T-helper 1 cell treated with Interleukin-12 subunit alpha and Interleukin-12 subunit beta and Interleukin-4 antibody, amounts not matched to agents 30 ng/mL and 1 ng/mL, for 36 hours (primary cell): ENCODE measurements around the gene STX10. TPM values are rescaled to one million over a fixed set of nuclear protein-coding genes. Genes with fewer than 3 reads are reported as not detected.
"Not testable (repeated sequence)": the region's sequence is repeated elsewhere in the genome, so short reads cannot be mapped to it uniquely, and the experiment has no call there.

Source experiments
- intact Hi-C: fragments of 100-400 bp; cut with micrococcal nuclease; formaldehyde crosslinking; loops from one replicate; pipeline ENCODE4 v1.15.1; 2024
- total RNA-seq: library from RNA; stranded (reverse); gene quantifications from 2 replicates; pipeline ENCODE4 v1.2.3, GENCODE V29; 2022

STX10 gene
- total RNA-seq, 1 donor from 2014 or later = 52.9 TPM

DNA sequence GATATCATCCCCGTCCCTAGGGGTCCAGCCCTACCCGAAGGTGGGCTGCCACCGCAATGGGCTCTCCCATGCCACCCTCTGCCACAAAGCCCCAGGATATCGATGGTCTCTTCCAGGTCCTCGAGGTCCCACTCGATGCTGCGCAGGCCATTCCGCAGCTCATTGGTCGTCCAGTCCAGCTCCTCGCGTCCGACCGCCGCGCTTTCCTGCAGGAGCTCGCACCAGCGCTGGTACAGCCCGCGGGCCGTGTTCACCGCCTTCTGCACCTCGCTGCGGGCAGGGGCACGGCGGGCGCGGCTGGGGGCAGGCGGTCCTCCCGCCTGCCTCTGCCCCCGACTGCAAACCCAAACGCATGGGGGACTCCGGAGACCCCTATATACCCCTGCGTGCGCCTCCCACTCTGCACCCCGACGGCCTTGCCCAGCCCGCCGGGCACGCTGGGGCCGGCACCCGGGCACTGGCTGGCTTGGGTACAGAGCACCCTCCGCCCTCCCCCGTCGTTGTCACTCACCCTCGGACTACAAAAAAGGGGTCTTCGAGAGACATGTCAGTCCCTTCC, 468 bp downstream of the STX10 start:
- intact Hi-C loops = loop anchor here (1.0 to 10.0 kb wide), 13 partner anchors 17 to 1375 kb away; partner anchors contain the start of genes DHPS, JUNB, NACC1 and RFX1

DNA sequence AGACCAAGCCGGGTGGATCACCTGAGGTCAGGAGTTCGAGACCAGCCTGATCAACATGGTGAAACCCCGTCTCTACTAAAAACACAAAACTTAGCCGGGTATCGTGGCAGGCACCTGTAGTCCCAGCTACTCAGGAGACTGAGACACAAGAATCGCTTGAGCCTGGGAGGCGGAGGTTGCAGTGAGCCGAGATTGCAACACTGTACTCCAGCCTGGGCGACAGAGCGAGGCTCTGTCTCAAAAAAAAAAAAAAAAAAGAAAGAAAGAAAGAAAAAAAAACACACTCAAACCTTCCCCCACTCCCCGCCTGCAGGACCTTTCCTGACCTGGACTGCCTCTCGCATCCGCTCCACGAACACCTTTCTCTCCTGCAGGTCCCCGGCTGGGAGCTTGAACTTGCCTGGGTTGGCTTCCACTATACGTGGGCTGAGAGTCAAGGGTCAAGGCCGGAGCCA, 975 bp downstream of the STX10 start:
- intact Hi-C loops = not testable (repeated sequence)

DNA sequence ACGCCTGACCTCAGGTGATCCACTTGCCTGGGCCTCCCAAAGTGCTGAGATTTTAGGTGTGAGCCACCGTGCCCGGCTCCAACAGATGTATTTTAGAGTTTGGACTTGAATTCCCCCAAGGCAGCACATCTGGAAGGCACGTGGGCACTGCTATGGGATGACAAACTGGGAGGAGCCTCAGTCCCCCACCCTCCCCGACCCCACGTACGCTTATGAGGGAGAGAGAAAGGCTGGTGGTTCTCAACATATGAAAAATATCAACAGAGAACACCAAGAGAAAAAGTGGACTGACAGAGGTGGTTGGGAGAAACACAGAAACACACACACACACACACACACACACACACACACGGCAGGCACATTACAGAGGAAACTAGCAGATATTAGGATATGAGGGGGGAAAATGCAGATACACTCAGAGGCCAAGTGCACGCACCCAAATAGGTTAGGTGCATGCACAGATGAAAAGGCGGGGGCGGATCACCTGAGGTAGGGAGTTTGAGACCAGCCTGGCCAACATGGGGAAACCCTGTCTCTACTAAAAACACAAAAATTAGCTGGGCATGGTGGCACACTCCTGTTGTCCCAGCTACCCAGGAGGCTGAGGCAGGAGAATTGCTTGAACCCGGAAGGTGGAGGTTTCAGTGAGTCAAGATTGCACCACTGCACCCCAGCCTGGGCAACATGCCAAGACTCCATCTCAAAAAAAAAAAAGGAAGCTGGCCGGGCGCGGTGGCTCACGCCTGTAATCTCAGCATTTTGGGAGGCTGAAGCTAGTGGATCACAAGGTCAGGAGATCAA, 3.2 kb downstream of the STX10 start:
- intact Hi-C loops = no loop called here

DNA sequence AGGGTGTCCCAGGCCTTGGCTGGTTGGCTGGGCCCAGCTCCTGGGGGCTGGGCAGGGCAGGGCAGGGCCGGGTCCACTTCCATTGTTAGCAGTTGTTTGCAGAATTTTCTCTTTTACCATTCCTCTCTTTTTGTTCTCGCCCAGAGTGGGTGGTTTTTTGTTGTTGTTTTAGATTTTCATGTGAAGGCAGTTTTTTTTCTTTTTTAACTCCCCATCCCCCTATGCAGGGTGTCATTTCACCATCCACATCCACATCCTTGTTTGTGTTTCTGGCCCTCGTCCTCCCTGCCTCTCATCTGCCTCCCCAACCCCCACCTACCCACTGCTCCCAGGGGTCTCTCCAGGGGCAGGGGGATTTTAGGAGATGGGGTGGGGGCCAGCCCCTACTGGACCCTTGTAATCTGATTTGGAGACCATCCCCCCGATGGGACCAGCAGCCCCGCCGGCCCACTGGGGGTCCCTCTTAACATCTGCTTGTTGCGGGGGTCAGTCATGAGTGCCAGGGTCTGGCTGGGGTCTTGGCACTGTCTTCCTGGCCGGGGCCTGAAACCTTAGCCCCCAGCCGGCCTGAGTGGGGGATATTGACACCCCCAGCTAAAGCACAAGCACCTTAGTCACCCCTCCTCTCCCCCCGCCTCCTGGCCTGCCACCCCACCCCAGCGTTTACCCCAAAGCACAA, 10.4 kb downstream of the STX10 start:
- intact Hi-C loops = no loop called here

DNA sequence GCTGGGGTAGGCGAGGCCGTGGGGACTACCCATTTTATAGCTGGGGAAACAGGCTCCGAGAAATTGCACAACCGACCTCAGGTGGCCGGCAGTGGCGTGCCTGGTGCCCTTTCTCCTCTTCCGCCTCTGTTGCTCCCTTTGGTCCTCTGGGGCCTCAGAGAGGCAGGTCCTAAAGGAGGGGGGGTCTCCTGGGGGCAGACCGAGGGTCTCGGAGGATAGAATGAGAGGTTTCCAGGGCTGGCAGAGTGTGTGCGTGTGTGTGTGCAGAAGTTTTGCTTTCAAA, 11.3 kb downstream of the STX10 start:
- intact Hi-C loops = no loop called here

DNA sequence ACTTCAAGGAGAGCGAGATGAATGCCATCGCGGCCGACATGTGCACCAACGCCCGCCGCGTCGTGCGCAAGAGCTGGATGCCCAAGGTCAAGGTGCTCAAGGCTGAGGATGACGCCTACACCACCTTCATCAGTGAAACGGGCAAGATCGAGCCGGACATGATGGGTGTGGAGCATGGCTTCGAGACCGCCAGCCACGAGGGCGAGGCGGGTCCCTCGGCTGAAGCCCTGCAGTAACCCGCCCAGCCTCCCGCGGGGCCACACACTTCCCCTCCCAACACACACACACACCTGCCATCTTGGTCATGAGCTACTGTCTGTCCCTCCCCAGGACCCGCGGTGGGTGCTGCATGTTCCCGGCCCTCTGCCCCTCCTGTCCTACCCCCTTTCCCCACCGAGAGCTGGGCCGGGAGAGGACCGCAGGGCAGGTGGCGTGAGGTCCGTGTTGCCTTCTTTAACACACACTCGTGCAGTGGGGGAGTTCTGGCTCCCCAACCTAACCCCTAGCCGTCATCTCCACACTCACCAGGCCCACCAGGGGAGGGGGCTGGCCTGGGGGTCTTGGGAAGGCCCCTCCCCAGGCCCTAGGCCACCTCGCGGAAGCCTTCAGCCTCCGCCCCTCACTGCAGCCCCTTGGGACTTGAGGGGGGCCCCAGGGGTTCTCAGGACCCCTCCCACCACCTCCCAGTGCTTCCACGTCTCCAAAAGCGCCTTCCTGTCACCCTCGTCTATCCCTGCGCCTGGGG, 11.8 kb downstream of the STX10 start:
- intact Hi-C loops = no loop called here

DNA sequence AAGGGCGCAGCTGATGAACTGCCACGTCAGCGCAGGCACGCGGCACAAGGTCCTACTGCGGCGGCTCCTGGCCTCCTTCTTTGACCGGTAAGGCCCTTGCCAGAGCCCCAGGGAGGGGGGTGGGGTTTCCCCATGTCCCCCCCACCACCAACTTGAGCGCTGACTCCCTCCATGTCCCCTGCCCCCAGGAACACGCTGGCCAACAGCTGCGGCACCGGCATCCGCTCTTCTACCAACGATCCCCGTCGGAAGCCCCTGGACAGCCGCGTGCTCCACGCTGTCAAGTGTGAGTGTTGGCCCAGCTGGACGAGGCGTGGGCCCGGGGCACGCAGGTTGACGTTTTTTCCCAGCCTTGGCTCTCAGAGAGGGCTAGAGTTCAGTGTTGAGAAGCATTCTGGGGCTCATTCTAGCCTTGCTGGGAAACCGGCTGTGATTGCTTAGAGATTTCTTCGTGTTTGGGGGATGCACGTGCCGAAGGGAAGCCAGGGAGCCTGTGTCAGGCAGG, 12.8 kb downstream of the STX10 start:
- intact Hi-C loops = no loop called here

DNA sequence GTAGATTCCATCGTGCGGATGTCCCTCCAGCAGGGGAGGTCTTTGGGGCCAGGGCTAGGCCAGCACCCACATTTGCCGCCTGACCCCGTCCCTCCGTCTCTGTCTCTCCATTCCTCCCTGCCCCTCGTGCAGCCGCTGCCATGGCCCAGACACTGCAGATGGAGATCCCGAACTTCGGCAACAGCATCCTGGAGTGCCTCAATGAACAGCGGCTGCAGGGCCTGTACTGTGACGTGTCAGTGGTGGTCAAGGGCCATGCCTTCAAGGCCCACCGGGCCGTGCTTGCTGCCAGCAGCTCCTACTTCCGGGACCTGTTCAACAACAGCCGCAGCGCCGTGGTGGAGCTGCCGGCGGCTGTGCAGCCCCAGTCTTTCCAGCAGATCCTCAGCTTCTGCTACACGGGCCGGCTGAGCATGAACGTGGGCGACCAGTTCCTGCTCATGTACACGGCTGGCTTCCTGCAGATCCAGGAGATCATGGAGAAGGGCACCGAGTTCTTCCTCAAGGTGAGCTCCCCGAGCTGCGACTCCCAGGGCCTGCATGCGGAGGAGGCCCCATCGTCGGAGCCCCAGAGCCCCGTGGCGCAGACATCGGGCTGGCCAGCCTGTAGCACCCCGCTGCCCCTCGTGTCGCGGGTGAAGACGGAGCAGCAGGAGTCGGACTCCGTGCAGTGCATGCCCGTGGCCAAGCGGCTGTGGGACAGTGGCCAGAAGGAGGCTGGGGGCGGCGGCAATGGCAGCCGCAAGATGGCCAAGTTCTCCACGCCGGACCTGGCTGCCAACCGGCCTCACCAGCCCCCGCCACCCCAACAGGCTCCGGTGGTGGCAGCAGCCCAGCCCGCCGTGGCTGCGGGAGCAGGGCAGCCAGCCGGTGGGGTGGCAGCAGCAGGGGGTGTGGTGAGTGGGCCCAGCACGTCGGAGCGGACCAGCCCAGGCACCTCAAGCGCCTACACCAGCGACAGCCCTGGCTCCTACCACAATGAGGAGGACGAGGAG, 14.8 kb downstream of the STX10 start:
- intact Hi-C loops = no loop called here

DNA sequence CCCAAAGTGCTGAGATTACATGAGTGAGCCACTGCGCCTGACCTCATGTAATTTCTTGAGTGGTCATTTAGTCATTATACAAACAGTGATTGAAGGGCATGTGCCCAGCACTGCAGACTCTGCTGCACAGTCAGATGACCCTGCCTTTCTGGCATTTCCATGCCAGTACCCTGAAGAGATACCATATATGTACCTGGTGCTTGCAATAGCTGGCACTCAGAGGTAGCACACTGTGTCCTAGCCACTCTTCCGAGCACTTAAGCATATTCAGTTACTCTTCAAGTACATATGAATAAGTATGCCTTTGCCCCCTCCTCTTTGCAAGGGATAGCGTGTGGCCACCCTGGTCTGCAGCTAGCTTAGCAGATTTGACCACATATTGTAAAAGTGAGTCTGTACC, 15.5 kb downstream of the STX10 start:
- intact Hi-C loops = no loop called here

DNA sequence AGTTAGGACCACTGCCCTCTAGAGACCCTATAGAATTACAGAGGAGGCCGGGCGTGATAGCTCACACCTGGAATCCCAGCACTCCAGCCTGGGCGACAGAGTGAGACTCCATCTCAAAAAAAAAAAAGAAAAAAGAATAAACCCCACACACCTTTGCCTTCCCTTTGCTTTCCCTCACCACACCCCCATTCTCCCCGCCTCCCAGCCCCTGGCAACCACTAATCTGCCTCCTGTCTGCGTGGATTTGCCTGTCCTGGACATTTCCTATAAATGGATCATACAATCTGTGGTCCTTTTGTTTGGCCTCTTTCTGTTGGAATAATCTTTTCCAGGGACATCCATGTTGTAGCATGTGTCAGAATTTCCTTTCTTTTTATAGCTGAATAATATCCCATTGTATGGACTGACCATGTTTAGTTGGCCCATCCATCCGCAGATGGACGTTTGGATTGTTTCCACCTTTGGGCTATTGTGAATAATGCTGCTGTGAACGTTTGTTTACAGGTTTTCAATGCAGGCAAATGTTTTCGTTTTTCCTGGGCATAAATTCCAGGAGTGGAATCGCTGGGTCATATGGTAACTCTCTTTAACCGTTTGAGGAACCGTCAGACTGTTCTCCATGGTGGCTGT, 16.8 kb downstream of the STX10 start:
- intact Hi-C loops = no loop called here

DNA sequence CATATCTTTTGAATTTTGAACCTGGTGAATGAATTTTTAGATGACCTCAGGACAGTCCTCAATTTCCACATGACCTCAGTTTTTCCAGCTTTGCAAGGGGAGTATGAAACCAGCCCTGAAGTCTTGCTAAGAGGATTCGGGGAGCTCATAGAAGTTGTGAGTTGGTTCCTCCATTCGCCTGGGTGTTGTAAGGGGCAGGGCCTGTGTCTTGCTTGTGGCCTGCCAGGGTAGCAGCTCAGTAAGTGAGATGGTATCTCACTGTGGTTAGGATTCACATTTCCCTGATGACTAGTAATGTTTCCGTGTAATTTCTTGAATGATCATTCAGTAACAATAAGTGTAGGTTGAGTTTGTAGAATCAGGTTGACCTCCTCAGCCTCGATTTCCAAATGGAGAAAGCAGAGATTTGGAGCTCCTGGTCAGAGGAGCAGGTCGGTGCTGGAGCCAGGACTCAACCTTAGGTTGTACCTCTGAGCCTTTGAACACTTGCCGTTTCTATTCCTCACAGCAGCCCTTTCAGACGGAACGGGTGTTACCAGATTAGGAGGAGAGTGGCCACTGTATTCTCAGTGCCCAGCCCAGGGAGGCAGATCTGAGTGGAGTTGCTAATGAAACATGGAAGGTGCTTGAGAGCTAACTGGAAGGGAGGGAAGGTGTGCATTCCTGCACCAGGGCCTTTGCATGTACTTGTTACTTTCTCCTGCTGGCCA, 17.5 kb downstream of the STX10 start:
- intact Hi-C loops = loop anchor here (1.0 kb wide), 2 partner anchors 14 to 18 kb away; partner anchors contain the start of genes IER2, NACC1 and STX10

DNA sequence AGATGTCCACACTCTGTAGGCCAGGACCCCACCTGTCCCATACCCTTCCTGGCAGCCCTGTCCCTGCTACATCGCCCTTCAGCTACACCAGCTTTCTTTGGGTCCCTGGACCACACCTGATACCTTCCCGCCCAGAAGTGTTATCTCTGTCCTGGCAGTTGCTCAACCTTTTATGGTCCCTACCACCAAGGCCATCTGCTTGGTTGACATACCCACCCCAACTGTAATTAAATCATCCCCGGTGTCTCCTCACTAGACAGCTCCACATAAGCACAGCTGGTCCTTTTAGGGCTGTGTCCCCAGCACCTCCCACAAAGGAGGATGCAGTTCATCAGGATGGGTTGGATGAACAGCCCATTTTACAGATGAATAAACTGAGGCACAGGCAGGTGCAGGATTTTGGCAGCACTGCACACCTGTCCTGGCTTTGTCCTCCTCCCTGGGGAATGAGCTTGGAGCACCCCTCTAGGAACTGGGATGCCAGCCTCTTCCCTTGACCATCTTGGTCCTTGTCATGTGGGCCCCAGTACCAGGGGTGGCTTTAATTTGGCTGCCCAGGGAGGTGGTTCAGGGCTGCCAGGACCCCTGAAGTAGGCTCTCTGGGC, 19.2 kb downstream of the STX10 start:
- intact Hi-C loops = no loop called here

DNA sequence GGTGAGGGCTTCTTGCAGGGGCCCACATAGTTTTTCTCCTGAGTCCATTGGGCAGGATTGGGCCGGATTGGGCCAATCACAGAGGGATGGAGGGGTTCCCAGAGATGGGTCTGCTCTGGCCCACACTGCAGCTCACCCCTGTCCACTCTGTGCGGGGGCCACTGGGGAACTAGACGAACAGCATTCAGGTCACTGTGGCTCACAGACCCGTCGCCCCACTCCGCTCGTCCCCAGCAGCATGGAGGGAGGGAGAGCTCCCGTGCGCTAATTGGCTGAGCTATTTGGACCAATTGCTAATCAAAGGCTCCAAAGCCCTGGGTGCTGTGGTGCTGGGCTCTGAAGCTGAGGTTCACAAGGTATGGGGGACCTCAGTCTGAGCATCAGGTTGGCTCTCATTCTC, 20.8 kb downstream of the STX10 start:
- intact Hi-C loops = no loop called here

DNA sequence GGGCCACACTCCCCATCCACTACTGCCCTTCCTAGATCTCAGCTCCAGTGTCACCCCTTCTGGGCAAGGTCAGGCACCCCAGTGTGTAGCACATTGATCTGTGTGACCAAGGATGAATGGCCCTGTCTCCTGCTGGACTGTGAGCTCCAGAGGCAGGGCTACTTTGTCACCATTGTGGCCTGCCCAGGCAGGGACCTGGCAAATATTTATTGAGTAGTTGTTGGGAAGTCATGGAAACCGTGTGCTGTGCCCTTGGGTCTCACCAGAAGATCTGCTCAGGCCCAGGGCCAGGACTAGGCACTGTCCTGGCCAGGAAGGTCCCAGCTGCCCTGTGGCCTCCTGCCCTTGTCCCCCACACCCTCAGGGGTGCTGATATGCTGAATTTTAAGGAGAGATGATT, 21.6 kb downstream of the STX10 start:
- intact Hi-C loops = no loop called here

DNA sequence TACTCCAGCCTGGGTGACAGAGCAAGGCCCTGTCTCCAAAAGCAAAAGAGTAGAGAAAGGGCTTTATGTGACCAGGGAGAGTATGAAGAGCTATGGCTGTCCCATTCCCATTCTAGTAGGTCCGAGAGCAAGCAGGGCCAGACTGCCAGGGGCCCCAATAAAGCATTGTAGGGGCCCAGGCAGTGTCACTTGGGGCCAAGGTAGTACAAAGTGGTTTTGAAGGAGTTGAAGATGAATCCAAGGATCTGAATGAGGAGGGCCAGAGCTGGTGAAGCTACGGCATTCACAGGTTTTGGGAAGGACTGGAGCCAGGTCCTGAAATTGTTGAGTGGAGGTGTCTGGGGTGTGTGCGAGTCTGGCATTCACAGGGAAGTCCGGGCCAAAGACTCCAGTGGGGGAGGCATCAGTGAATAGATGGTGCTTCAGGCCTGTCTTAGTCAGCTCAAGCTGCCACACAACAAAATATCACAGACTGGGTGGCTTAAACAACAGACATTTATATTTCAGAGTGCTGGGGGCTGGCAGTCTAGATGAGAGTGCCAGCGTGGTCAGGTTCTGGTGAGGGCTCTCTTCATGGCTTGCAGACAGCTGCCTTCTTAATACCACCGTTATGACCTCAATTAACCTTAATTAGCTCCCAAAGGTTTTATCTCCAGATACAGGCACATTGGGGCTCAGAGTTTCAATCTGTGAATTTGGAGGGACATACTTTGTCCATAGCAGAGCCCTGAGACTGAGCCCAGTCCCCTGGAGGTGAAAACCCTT, 22.2 kb downstream of the STX10 start:
- intact Hi-C loops = no loop called here

DNA sequence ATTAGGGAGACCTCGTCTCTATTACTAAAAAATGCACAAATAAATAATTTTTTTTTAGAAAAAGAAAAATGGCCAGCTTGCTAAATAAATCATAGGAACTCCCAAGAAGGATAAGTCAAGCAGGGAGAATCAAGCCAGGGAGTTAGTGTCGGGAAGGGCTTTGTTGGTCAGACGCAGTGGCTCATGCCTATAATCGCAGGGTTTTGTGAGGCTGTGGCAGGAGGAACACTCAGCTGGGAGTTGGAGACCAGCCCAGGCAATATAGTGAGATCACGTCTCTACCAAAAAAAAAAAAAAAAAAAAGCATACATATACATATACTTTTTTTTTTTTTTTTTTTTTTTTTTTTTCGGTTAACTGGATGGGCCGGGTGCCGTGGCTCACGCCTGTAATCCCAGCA, 23.1 kb downstream of the STX10 start:
- intact Hi-C loops = no loop called here

DNA sequence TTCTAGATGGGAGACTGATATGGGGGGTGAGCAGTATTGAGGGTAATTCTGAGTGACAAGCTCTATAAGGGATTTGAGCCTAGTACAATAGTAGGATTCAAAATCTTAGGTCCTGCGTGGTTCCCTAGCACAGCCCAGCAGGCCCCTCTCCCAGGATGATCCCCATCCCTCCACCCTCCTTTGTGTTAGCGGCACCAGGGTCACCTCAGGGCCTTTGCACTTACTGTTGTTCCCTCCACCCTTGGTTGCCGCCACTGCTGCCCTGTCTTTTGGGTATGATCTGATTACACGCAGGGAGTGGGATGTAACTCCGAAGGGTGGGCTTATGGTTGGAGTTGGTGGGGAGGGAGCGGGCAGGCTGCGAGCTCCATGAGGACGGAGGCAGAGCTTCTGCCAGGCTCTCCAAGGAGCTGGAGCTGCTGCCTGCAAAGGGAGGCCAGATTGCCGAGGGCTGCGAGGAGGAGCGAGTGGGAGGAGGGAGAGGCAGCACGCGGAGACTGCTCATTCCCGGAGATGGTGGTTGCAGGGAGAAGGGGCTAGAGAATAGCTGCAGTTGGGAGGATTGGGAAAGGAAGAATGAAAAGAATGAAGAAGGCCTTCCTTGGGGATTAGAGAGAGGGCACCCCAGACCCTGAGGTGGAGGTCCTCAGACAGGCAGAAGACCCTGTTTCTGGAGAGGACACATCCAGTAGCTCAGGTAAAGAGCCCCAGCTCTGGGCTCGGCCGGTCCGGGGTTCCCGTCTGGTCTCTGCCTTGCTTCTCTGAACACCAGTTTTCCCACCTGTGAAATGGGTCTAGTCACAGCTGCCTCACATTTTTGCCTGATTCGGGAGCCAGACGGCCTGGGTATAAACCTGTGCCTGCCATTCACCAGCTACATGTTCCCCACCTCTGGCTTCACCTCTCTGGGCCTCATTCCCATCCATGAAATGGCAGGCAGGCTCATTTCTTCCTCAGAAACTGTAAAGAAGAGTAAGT, 26.9 kb downstream of the STX10 start:
- intact Hi-C loops = no loop called here
